Nephron (organoid): ENCODE data around the gene ZNF157.
"Not testable (repeated sequence)": the region's sequence is repeated elsewhere in the genome, so short reads cannot be mapped to it uniquely, and the experiment has no call there.

Source experiments
- H3K27ac Mint-ChIP-seq, 3 experiments: 2 replicates each; pipeline ENCODE4 v1.8.0; 2020; ENCODE audit warnings: mixed read lengths in 3 of 3, mild to moderate bottlenecking in 2 of 3, moderate library complexity in 1 of 3
- H3K27me3 Mint-ChIP-seq: 2 replicates; pipeline ENCODE4 v1.8.0; 2021; ENCODE audit warnings: low read depth, mild to moderate bottlenecking, moderate library complexity, mixed read lengths
- H3K36me3 Mint-ChIP-seq: 2 replicates; pipeline ENCODE4 v1.8.0; 2020; ENCODE audit warnings: low read depth, mixed read lengths
- H3K4me1 Mint-ChIP-seq: 2 replicates; pipeline ENCODE4 v1.8.0; 2020; ENCODE audit warnings: mixed read lengths
- H3K4me3 Mint-ChIP-seq, 3 experiments: 2 replicates each; pipeline ENCODE4 v1.8.0; 2020; ENCODE audit warnings: mild to moderate bottlenecking in 3 of 3, mixed read lengths in 3 of 3, moderate library complexity in 2 of 3
- H3K9me3 Mint-ChIP-seq: 2 replicates; pipeline ENCODE4 v1.8.0; 2020; ENCODE audit warnings: mixed read lengths
- CTCF ChIP-seq, 3 experiments: fragments of 200-600 bp; sonication (generic); IDR thresholded peaks; one replicate each; pipeline ENCODE4 v1.5.0; 2021; ENCODE audit warnings: antibody characterized with exemption in 3 of 3; ENCODE audit not compliant: unreplicated experiment in 3 of 3

The ZNF157 gene

GRCh38 chrX:47380268-47380667, 9.9 kb downstream of the ZNF157 start:
- peaks cover 15% of the 10 kb centered on the region for H3K9me3 Mint-ChIP-seq
- no peak for TF ChIP-seq CTCF (IDR thresholded peaks at IDR 0.05; ENCODE audit: unreplicated experiment in 3 of 3)
- peak overlapping the region in 1 of 3 experiments; percentile 78 for H3K27ac Mint-ChIP-seq
- no peaks in the 10 kb centered on the region for H3K4me1 Mint-ChIP-seq
- H3K36me3 Mint-ChIP-seq, result no peaks in the 10 kb centered on the region
- H3K27me3 Mint-ChIP-seq, result no peaks in the 10 kb centered on the region
- H3K4me3 Mint-ChIP-seq, result no peak overlapping the region

- not testable (repeated sequence) for H3K4me3 Mint-ChIP-seq, H3K27ac Mint-ChIP-seq, H3K36me3 Mint-ChIP-seq, H3K27me3 Mint-ChIP-seq, H3K4me1 Mint-ChIP-seq
- peaks cover 15% of the 10 kb centered on the region for H3K9me3 Mint-ChIP-seq
Measured at GRCh38 chrX:47380837-47381236, 10.5 kb downstream of the ZNF157 start.

- H3K27me3 Mint-ChIP-seq, result no peaks in the 10 kb centered on the region
- peaks cover 11% of the 10 kb centered on the region for H3K9me3 Mint-ChIP-seq
- TF ChIP-seq CTCF (IDR thresholded peaks at IDR 0.05; ENCODE audit: unreplicated experiment in 3 of 3), result peak; percentile 65 to 73 (median 67)
- no peak overlapping the region for H3K27ac Mint-ChIP-seq
- H3K36me3 Mint-ChIP-seq, result no peaks in the 10 kb centered on the region
- no peaks in the 10 kb centered on the region for H3K4me1 Mint-ChIP-seq
- H3K4me3 Mint-ChIP-seq, result no peak overlapping the region
Measured at GRCh38 chrX:47384502-47384901, 14.1 kb downstream of the ZNF157 start.

- peaks cover 4% of the 10 kb centered on the region for H3K27me3 Mint-ChIP-seq
- TF ChIP-seq CTCF (IDR thresholded peaks at IDR 0.05; ENCODE audit: unreplicated experiment in 3 of 3), result no peak
- H3K27ac Mint-ChIP-seq, result no peak overlapping the region
- no peaks in the 10 kb centered on the region for H3K4me1 Mint-ChIP-seq
- H3K9me3 Mint-ChIP-seq, result peaks cover 13% of the 10 kb centered on the region
- H3K4me3 Mint-ChIP-seq, result no peak overlapping the region
- H3K36me3 Mint-ChIP-seq, result no peaks in the 10 kb centered on the region
Measured at GRCh38 chrX:47390780-47391179, 20.4 kb downstream of the ZNF157 start.

GRCh38 chrX:47413179-47413594, 42.8 kb downstream of the ZNF157 start:
- Mint-ChIP-seq H3K4me3 (no peak overlapping the region), H3K9me3 (peaks cover 52% of the 10 kb centered on the region), H3K27ac (no peak overlapping the region), H3K4me1 (no peaks in the 10 kb centered on the region), H3K36me3 (peaks cover 53% of the 10 kb centered on the region), H3K27me3 (no peaks in the 10 kb centered on the region)
- no peak for TF ChIP-seq CTCF (IDR thresholded peaks at IDR 0.05; ENCODE audit: unreplicated experiment in 3 of 3)

GRCh38 chrX:47420265-47420664, 49.9 kb downstream of the ZNF157 start:
- no peaks in the 10 kb centered on the region for H3K4me1 Mint-ChIP-seq
- no peaks in the 10 kb centered on the region for H3K27me3 Mint-ChIP-seq
- H3K27ac Mint-ChIP-seq, result no peak overlapping the region
- H3K9me3 Mint-ChIP-seq, result peaks cover 41% of the 10 kb centered on the region
- H3K4me3 Mint-ChIP-seq, result no peak overlapping the region
- H3K36me3 Mint-ChIP-seq, result peaks cover 18% of the 10 kb centered on the region
- TF ChIP-seq CTCF (IDR thresholded peaks at IDR 0.05; ENCODE audit: unreplicated experiment in 3 of 3), result no peak
